Smooth muscle cell (in vitro differentiated cells): ENCODE results near the gene MRTO4. TPM values are rescaled to one million over a fixed set of nuclear protein-coding genes. Genes with fewer than 3 reads are reported as not detected.
"Not testable (repeated sequence)": the region's sequence is repeated elsewhere in the genome, so short reads cannot be mapped to it uniquely, and the experiment has no call there.

Experiments used
- DNase-seq: peaks from one replicate; lab custom pipeline; 2025; ENCODE audit not compliant: unreplicated experiment; lab: John Stamatoyannopoulos, UW
- H2AFZ ChIP-seq: fragments of 200-600 bp; sonication (generic); 2 replicates; pipeline ENCODE4 v1.6.0; 2016; ENCODE audit warnings: antibody characterized with exemption, low read depth, mild to moderate bottlenecking
- H3F3A ChIP-seq: fragments of 200-600 bp; sonication (generic); 2 replicates; pipeline ENCODE4 v1.6.0; 2017; ENCODE audit warnings: antibody characterized with exemption, low read depth
- H3K27ac ChIP-seq: fragments of 200-600 bp; sonication (generic); 2 replicates; pipeline ENCODE4 v1.5.1; 2016; ENCODE audit warnings: low read depth, mild to moderate bottlenecking
- H3K27me3 ChIP-seq: fragments of 200-600 bp; sonication (generic); 2 replicates; pipeline ENCODE4 v1.6.1; 2016; ENCODE audit warnings: low read depth, mild to moderate bottlenecking
- H3K36me3 ChIP-seq: fragments of 200-600 bp; sonication (generic); 2 replicates; pipeline ENCODE4 v1.5.1; 2016; ENCODE audit warnings: low read depth
- H3K4me1 ChIP-seq: fragments of 200-600 bp; sonication (generic); 2 replicates; pipeline ENCODE4 v1.5.1; 2016; ENCODE audit warnings: low read depth
- H3K4me2 ChIP-seq: fragments of 200-600 bp; sonication (generic); 2 replicates; pipeline ENCODE4 v1.6.0; 2016; ENCODE audit warnings: mild to moderate bottlenecking
- H3K4me3 ChIP-seq: fragments of 200-600 bp; sonication (generic); 2 replicates; pipeline ENCODE4 v1.5.1; 2016; ENCODE audit warnings: mild to moderate bottlenecking
- H3K79me2 ChIP-seq: fragments of 200-600 bp; sonication (generic); 2 replicates; pipeline ENCODE4 v1.6.0; 2016; ENCODE audit warnings: low read depth, mild to moderate bottlenecking
- H3K9ac ChIP-seq: fragments of 200-600 bp; sonication (generic); 2 replicates; pipeline ENCODE4 v1.6.0; 2016; ENCODE audit warnings: low read depth
- H3K9me3 ChIP-seq: fragments of 200-600 bp; sonication (generic); replicated peaks from 2 replicates; pipeline ENCODE4 v1.5.1; 2016; ENCODE audit warnings: low read depth
- H4K20me1 ChIP-seq: fragments of 200-600 bp; sonication (generic); 2 replicates; pipeline ENCODE4 v1.6.0; 2016; ENCODE audit warnings: low read depth
- CTCF ChIP-seq: fragments of 200-600 bp; sonication (generic); IDR thresholded peaks from 2 replicates; pipeline ENCODE4 v1.5.1; 2017; ENCODE audit warnings: borderline replicate concordance, mild to moderate bottlenecking, antibody characterized with exemption; ENCODE audit not compliant: insufficient read depth, poor library complexity, severe bottlenecking
- WGBS: methylation state at CpG from one replicate; pipeline ENCODE4 v1.1.7; 2016; ENCODE audit warnings: low lambda C conversion rate; 5-methylcytosine and 5-hydroxymethylcytosine counted together
- polyA plus RNA-seq: library from polyadenylated mRNA; unstranded; fragments of >200 nt; fragmentation: Nextera tagmentation; extraction: Ambion mirVana; gene quantifications from 2 replicates; pipeline ENCODE4 v1.2.1, GENCODE V29; 2016
- total RNA-seq: library from RNA; depleted of rRNA; stranded (reverse); fragments of >200 nt; gene quantifications from 2 replicates; pipeline ENCODE4 v1.2.3, GENCODE V29; 2014

The MRTO4 gene
- total and polyA plus RNA-seq, 2 experiments from 2014 or later = 16.8 to 25.1 TPM

GRCh38 chr1:19287436-19288185 lies 36.0 kb downstream of the MRTO4 start:
- H3K27me3 ChIP-seq = peaks cover 18% of the 10 kb centered on the region
- no peak for DNase-seq
- no peak overlapping the region for H2AFZ ChIP-seq
- WGBS = 95% methylated on average over 13 of the region's 13 CpGs
- H3K27ac ChIP-seq = no peak overlapping the region
- no peaks in the 10 kb centered on the region for H3K9me3 ChIP-seq
- H3K4me2 ChIP-seq = no peak overlapping the region
- no peaks in the 10 kb centered on the region for H3K36me3 ChIP-seq
- no peaks in the 10 kb centered on the region for H3K79me2 ChIP-seq
- no peak for TF ChIP-seq CTCF
- no peak overlapping the region for H3K9ac ChIP-seq
- H3F3A ChIP-seq = no peaks in the 10 kb centered on the region
- no peaks in the 10 kb centered on the region for H4K20me1 ChIP-seq
- H3K4me3 ChIP-seq = no peak overlapping the region
- H3K4me1 ChIP-seq = peaks cover 4% of the 10 kb centered on the region

GRCh38 chr1:19288324-19289241 lies 37.0 kb downstream of the MRTO4 start, which contains the start of gene AKR7A3:
Gene AKR7A3, minus strand, starts transcription at chr1:19288770. Its CDS starts 61 bp downstream, at chr1:19288709.
- peak within 1 kb of the TSS; percentile 93 for H3K4me2 ChIP-seq
- not testable (repeated sequence) for H3K27ac ChIP-seq, H3K9ac ChIP-seq

GRCh38 chr1:19289244-19289643 lies 37.6 kb downstream of the MRTO4 start:
- Histone ChIP-seq H3K79me2 (no peaks in the 10 kb centered on the region), H3K9ac (no peak overlapping the region), H3F3A (no peaks in the 10 kb centered on the region), H3K27me3 (peaks cover 18% of the 10 kb centered on the region), H3K4me3 (peak overlapping the region; percentile 49), H3K9me3 (peaks cover under 1% of the 10 kb centered on the region), H3K36me3 (no peaks in the 10 kb centered on the region), H3K4me1 (peaks cover 4% of the 10 kb centered on the region), H2AFZ (peak overlapping the region; percentile 66), H4K20me1 (no peaks in the 10 kb centered on the region), H3K4me2 (peak overlapping the region; percentile 93), H3K27ac (no peak overlapping the region)
- no peak for TF ChIP-seq CTCF
- DNase-seq = no peak
- whole genome bisulfite sequencing = 78% methylated on average over 2 of the region's 2 CpGs

More at GRCh38 chr1:19288324-19289241, 37.0 kb downstream of the MRTO4 start, which contains the start of gene AKR7A3:
- H3K4me3 ChIP-seq = peak within 1 kb of the TSS; percentile 49
- DNase-seq, H3K4me1 ChIP-seq, H3K79me2 ChIP-seq, H3K36me3 ChIP-seq, H3K9me3 ChIP-seq, H3F3A ChIP-seq, H4K20me1 ChIP-seq: not testable (repeated sequence)
- H3K27me3 ChIP-seq = peaks cover 18% of the 10 kb centered on the region
- peak within 1 kb of the TSS; percentile 66 for H2AFZ ChIP-seq
- WGBS = 25% methylated on average over 65 of the region's 82 CpGs

- Histone ChIP-seq H3K79me2 (no peaks in the 10 kb centered on the region), H2AFZ (no peak overlapping the region), H3K9ac (no peak overlapping the region), H4K20me1 (no peaks in the 10 kb centered on the region), H3K36me3 (no peaks in the 10 kb centered on the region), H3K4me3 (no peak overlapping the region), H3K4me2 (no peak overlapping the region), H3K9me3 (peaks cover 10% of the 10 kb centered on the region), H3K27me3 (peaks cover 8% of the 10 kb centered on the region), H3K4me1 (no peaks in the 10 kb centered on the region), H3K27ac (no peak overlapping the region), H3F3A (no peaks in the 10 kb centered on the region)
- DNase-seq = no peak
- TF ChIP-seq CTCF = no peak
- WGBS = 92% methylated on average over 2 of the region's 2 CpGs
Observed at GRCh38 chr1:19294638-19295037, 43.0 kb downstream of the MRTO4 start.
